GM12801 (cell line): ENCODE data around the gene SPINK9.

Source experiments
- TF ChIP-seq, protein P1 (sequence below): IDR thresholded peaks from one replicate; pipeline ENCODE4 v1.5.1; 2011; ENCODE audit warnings: control low read depth; ENCODE audit not compliant: insufficient read length; ENCODE audit errors: extremely low read depth

Gene SPINK9

DNA sequence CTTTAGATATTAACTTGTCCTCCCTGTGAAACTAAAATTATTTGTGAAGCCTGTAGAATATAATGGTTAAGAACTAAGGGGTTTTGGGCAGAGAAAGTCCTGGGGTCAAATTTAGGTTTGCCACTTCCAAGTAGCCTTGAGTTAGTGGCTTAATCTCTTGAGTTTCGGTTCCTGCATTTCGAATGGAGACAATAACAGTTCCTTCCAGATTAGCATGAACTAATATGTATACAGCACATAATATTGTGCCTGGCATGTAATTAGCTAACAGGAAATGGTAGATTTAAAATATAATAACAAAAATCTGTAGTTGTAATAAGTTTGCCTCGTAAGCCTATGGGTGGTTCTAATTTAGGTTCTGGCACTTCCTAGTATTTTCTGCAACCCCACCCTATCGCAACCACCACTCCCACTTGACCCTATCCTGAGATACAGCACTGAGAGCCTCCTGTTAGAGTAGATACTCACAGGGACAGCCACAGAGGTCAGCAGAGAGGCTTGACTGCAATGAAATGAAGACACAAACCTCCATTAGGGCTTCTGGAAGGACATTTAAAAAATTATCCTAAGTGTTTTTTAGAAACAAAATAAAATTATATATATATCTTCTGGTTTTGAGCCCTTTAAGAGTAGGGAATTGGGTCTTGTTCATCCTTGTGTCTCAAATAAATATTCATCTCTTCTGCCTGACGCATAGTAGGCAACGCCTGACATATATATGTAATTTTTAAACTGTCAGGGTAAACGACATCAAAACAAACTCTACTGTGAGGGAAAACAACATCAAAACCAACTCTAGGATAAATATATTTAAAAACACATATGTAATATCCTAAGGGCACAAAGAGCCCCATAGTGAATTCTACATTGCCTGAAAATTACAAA lies 8.5 kb downstream of the SPINK9 start:
- TF ChIP-seq, protein P1, sequence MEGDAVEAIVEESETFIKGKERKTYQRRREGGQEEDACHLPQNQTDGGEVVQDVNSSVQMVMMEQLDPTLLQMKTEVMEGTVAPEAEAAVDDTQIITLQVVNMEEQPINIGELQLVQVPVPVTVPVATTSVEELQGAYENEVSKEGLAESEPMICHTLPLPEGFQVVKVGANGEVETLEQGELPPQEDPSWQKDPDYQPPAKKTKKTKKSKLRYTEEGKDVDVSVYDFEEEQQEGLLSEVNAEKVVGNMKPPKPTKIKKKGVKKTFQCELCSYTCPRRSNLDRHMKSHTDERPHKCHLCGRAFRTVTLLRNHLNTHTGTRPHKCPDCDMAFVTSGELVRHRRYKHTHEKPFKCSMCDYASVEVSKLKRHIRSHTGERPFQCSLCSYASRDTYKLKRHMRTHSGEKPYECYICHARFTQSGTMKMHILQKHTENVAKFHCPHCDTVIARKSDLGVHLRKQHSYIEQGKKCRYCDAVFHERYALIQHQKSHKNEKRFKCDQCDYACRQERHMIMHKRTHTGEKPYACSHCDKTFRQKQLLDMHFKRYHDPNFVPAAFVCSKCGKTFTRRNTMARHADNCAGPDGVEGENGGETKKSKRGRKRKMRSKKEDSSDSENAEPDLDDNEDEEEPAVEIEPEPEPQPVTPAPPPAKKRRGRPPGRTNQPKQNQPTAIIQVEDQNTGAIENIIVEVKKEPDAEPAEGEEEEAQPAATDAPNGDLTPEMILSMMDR, result no peak

DNA sequence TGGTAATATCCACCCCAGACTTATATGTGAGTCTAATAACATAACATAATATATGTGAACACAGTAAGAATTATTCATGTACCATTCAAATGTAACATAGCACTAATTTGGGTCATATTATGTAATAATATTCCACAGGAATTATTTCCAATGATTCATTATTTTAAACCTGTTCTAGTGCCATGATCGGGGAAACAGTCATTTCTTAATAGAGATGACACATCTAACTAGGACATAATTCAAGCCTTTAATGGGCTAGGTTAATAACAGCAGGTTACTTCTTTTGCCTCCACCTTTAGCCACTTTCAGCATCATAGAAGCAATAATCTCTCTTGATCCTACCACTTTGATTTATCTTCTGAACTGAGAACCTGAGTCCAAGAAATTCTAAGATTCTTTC lies 12.3 kb downstream of the SPINK9 start:
- TF ChIP-seq, protein P1, result no peak

DNA sequence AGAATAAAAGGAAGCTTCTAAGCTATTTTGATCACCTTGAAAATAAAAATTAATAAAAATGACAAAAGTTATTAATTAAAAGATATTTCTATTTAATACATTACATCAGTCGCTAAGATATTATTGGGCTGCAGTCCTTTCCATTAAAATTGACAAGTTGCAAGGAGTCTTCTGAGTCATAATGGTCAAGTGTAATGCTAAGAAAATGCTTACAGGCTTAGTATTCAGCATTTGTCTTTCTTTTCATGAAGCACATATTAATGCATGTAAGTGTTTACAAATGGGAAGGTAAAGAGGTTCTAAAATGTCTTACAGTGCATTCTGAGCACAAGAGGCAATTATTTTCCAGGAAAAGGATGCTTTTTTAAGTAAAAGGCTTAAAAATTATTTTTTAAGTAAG lies 17.3 kb downstream of the SPINK9 start:
- TF ChIP-seq, protein P1, result no peak

DNA sequence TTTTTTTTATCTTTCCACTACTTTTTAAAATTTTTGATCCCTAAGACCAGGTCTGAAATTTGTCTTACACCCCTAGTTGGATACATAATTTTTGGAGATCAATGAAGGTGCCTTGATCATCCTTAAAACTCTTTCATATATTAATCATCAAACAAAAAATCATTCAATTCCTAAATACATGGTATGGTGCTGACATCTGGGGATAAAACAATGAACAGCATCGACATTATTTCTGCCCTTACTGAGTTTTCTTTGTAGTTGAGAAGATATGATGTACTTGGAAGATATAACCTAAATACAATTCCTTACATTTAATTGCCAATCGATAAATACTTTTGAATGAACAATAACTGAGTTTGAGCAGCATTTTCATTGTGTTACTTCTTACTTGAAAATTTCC lies 18.3 kb downstream of the SPINK9 start:
- TF ChIP-seq, protein P1, result no peak

DNA sequence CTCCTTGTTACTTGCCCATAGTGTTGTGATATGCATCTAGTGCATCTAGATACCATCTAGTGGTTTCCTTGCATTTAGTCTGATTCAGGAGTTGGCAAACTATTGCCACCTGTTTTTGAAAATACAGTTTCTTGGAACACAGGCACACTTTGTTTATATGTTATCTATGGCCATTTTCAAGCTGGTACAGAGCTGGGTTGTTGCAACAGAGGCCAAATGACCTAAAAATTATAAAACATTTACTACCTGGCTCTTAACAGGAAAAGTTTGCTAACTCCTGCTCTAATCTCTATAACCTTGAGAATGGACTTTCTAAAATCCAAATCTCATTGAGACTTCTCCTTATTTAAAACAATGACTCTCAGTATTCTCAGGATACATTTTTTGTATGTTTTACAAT lies 29.0 kb downstream of the SPINK9 start:
- TF ChIP-seq, protein P1, result no peak

DNA sequence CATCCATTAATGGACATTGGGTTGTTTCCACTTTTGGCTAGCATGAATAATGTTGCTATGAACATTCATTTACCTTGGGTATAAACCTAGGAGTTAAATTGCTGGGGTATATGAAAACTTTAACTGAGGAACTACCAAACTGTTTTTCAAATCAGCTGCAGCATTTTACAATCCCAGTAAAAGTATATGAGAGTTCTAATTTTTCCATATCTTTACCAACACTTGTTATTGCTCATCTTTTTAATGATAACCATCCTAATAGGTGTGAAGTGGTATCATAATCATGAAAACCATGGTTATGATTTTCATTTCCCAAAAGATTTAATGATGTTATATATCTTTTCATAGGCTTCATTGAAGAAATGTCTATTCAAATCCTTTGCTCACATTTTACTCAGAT lies 32.9 kb downstream of the SPINK9 start:
- TF ChIP-seq, protein P1, result no peak

DNA sequence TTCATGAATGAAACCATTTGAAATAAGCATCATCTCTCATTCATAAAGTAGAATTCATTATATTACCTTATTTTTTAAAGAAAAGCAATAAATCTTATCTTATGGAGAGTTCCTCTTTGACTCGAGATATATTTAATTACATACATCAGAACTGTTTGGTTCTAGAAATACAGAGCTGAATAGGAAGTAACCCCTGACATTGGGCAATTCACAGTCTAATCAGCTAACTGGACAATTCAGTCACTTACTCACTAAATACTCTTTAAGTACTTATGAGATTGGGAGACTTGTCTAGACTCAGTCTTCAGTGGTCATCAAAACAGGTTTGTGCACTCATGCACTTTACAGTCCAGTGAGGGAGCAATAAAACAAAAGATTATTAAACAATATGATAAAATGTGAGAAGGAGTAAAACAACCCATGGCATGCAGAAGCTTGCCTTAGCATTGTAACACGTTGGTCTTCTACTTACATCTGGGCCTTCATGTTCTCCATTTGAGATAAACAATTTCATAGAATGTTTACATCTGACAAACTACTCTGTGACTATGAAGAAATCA lies 36.9 kb downstream of the SPINK9 start:
- TF ChIP-seq, protein P1, result no peak
